ENCODE results near the gene OR9Q1. TPM values are rescaled to one million over a fixed set of nuclear protein-coding genes. Genes with fewer than 3 reads are reported as not detected.

OR9Q1 gene
- polyA plus RNA-seq, 1 donor (not counting 4 experiments of a cell fraction or from before 2014, with no cell fraction given): not detected

DNA sequence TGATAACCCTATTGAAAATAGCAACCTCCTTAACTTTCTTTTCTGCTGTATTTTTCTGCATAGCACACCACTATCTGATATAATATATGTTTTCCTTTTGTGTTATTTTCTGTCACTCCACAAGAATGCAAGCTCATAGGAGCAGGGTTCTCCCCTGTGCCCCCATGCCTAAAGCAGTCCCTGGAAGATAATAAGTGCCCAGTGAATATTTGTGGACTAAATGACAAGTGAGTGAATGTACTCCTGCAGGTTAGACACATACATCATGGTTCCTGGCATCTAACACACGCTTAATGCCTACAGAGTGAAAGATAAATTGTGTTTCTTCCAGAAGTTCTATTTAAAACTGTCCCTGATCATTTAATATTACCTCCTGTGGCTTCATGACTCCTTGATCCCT, 141.3 kb downstream of the OR9Q1 start:
- no peak overlapping the region for H2AFZ ChIP-seq (ENCODE audit: control insufficient read depth, low read length)
- no peak overlapping the region for H3K4me3 ChIP-seq (ENCODE audit: control insufficient read depth in 2 of 3, extremely low read depth in 1 of 3, insufficient read depth in 2 of 3, low read depth in 1 of 3, low read length in 3 of 3)
- FAIRE-seq (no peak), DNase-seq (ENCODE audit: low read depth, low spot score) (no peak)
- H3K27ac ChIP-seq (ENCODE audit: control insufficient read depth, insufficient read depth, low read length): no peak overlapping the region
- no peaks in the 10 kb centered on the region for H3K4me1 ChIP-seq (ENCODE audit: control insufficient read depth, extremely low read depth, insufficient read depth, low read length)
- H3K36me3 ChIP-seq (ENCODE audit: control insufficient read depth in 2 of 2, extremely low read depth in 1 of 2, insufficient read depth in 2 of 2, low read length in 2 of 2): no peaks in the 10 kb centered on the region
- no peak overlapping the region for H3K4me2 ChIP-seq (ENCODE audit: control insufficient read depth, extremely low read depth, insufficient read depth, low read depth, low read length)
- H3K9me1 ChIP-seq (ENCODE audit: control insufficient read depth, extremely low read depth, insufficient read depth, low read length): no peaks in the 10 kb centered on the region
- H3K9me3 ChIP-seq (ENCODE audit: control insufficient read depth, low read depth, low read length): no peaks in the 10 kb centered on the region
- dilution Hi-C loops (cut with MboI; ENCODE audit: extremely low pct_ligation_motif_present, low sequenced_read_pairs): no loop called here
- no peaks in the 10 kb centered on the region for H3K79me2 ChIP-seq (ENCODE audit: control insufficient read depth, insufficient read depth, low read length)
- H3K27me3 ChIP-seq (ENCODE audit: control insufficient read depth, extremely low read depth, insufficient read depth, low read length): no peaks in the 10 kb centered on the region
- no peak for TF ChIP-seq EZH2 (IDR thresholded peaks at IDR 0.05; ENCODE audit: low read length)
- TF ChIP-seq, protein P1, sequence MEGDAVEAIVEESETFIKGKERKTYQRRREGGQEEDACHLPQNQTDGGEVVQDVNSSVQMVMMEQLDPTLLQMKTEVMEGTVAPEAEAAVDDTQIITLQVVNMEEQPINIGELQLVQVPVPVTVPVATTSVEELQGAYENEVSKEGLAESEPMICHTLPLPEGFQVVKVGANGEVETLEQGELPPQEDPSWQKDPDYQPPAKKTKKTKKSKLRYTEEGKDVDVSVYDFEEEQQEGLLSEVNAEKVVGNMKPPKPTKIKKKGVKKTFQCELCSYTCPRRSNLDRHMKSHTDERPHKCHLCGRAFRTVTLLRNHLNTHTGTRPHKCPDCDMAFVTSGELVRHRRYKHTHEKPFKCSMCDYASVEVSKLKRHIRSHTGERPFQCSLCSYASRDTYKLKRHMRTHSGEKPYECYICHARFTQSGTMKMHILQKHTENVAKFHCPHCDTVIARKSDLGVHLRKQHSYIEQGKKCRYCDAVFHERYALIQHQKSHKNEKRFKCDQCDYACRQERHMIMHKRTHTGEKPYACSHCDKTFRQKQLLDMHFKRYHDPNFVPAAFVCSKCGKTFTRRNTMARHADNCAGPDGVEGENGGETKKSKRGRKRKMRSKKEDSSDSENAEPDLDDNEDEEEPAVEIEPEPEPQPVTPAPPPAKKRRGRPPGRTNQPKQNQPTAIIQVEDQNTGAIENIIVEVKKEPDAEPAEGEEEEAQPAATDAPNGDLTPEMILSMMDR (optimal IDR thresholded peaks at IDR 0.05 in 1 of 3, IDR thresholded peaks at IDR 0.05 in 1 of 3, conservative IDR thresholded peaks at IDR 0.05 in 1 of 3; ENCODE audit: extremely low read depth in 1 of 3, insufficient read depth in 2 of 3, low read length in 3 of 3): no peak
- no peaks in the 10 kb centered on the region for H4K20me1 ChIP-seq (ENCODE audit: control insufficient read depth, extremely low read depth, insufficient read depth, low read length)
- H3K9ac ChIP-seq (ENCODE audit: control insufficient read depth, extremely low read depth, insufficient read depth, low read length): no peak overlapping the region

DNA sequence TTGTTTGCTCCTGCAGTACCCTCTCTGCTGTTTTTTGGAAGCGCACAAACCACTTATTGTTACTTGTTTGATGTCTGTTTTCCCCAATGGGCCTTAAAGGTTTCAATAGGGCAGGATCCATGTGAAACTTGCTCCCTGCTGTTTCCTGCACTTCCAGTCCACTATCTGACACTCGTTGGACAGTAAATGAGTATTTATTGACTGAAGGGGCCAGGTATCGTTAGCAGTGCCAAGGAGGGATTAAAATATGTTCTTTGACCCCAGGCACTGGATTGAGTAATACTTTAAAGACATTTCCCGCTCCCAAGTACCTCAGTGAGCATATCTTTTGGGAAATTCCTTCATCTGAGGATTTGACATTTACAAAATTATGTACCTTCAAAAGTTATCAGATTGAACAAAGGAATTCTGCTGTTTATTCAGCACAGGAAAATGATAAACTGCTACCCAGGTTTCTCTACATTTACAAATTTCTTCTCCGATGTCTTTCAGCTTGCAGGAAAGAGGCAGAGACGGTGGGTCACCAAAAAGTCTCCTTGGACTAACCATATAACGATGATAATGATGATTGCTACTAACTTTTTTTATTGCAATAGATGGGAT, 141.9 kb downstream of the OR9Q1 start:
- TF ChIP-seq, protein P1 (optimal IDR thresholded peaks at IDR 0.05 in 1 of 3, IDR thresholded peaks at IDR 0.05 in 1 of 3, conservative IDR thresholded peaks at IDR 0.05 in 1 of 3; ENCODE audit: extremely low read depth in 1 of 3, insufficient read depth in 2 of 3, low read length in 3 of 3): no peak
- no peak for TF ChIP-seq EZH2 (IDR thresholded peaks at IDR 0.05; ENCODE audit: low read length)
- Histone ChIP-seq H3K4me1 (ENCODE audit: control insufficient read depth, extremely low read depth, insufficient read depth, low read length) (no peaks in the 10 kb centered on the region), H4K20me1 (ENCODE audit: control insufficient read depth, extremely low read depth, insufficient read depth, low read length) (no peaks in the 10 kb centered on the region), H3K4me3 (ENCODE audit: control insufficient read depth in 2 of 3, extremely low read depth in 1 of 3, insufficient read depth in 2 of 3, low read depth in 1 of 3, low read length in 3 of 3) (no peak overlapping the region), H3K9ac (ENCODE audit: control insufficient read depth, extremely low read depth, insufficient read depth, low read length) (no peak overlapping the region), H3K79me2 (ENCODE audit: control insufficient read depth, insufficient read depth, low read length) (no peaks in the 10 kb centered on the region), H3K4me2 (ENCODE audit: control insufficient read depth, extremely low read depth, insufficient read depth, low read depth, low read length) (no peak overlapping the region), H2AFZ (ENCODE audit: control insufficient read depth, low read length) (no peak overlapping the region), H3K27ac (ENCODE audit: control insufficient read depth, insufficient read depth, low read length) (no peak overlapping the region), H3K9me1 (ENCODE audit: control insufficient read depth, extremely low read depth, insufficient read depth, low read length) (no peaks in the 10 kb centered on the region), H3K9me3 (ENCODE audit: control insufficient read depth, low read depth, low read length) (no peaks in the 10 kb centered on the region), H3K36me3 (ENCODE audit: control insufficient read depth in 2 of 2, extremely low read depth in 1 of 2, insufficient read depth in 2 of 2, low read length in 2 of 2) (no peaks in the 10 kb centered on the region), H3K27me3 (ENCODE audit: control insufficient read depth, extremely low read depth, insufficient read depth, low read length) (no peaks in the 10 kb centered on the region)
- DNase-seq (ENCODE audit: low read depth, low spot score) (no peak), FAIRE-seq (no peak)
- dilution Hi-C loops (cut with MboI; ENCODE audit: extremely low pct_ligation_motif_present, low sequenced_read_pairs): no loop called here

Measured in keratinocyte (primary cell).